Osteoblast (primary cell): ENCODE data around the gene EMD. TPM values are rescaled to one million over a fixed set of nuclear protein-coding genes. Genes with fewer than 3 reads are reported as not detected.

Experiments used
- DNase-seq: peaks from one replicate; pipeline ENCODE4 v3.0.0; 2011; ENCODE audit warnings: low spot score, mixed read lengths; ENCODE audit not compliant: insufficient read length; ENCODE audit errors: missing footprints
- H2AFZ ChIP-seq: 2 replicates; pipeline ENCODE4 v1.6.0; 2011; ENCODE audit warnings: mild to moderate bottlenecking, low read length
- H3K27ac ChIP-seq: 2 replicates; pipeline ENCODE4 v1.5.1; 2011; ENCODE audit warnings: mild to moderate bottlenecking, low read depth, low read length, moderate library complexity
- H3K27me3 ChIP-seq: 2 replicates; pipeline ENCODE4 v1.6.0; 2012; ENCODE audit warnings: mild to moderate bottlenecking, control low read depth, inconsistent platforms, low read length, moderate library complexity; ENCODE audit not compliant: insufficient read depth
- H3K36me3 ChIP-seq: 2 replicates; pipeline ENCODE4 v1.5.1; 2011; ENCODE audit warnings: mild to moderate bottlenecking, low read length, control low read depth, moderate library complexity; ENCODE audit not compliant: insufficient read depth
- H3K4me1 ChIP-seq: 2 replicates; pipeline ENCODE4 v1.5.1; 2011; ENCODE audit warnings: mild to moderate bottlenecking, low read length, control low read depth, moderate library complexity; ENCODE audit not compliant: insufficient read depth
- H3K4me2 ChIP-seq: 2 replicates; pipeline ENCODE4 v1.6.0; 2011; ENCODE audit warnings: mild to moderate bottlenecking, low read length; ENCODE audit not compliant: insufficient read depth
- H3K4me3 ChIP-seq: fragments of 200-600 bp; sonication (generic); 3 replicates; pipeline ENCODE4 v1.5.1; 2012; ENCODE audit warnings: mild to moderate bottlenecking, low read length, inconsistent platforms; ENCODE audit not compliant: insufficient read depth
- H3K79me2 ChIP-seq: 2 replicates; pipeline ENCODE4 v1.6.0; 2012; ENCODE audit warnings: mild to moderate bottlenecking, low read length, control low read depth, inconsistent platforms; ENCODE audit not compliant: insufficient read depth
- H3K9me3 ChIP-seq: 2 replicates; pipeline ENCODE4 v1.5.1; 2011; ENCODE audit warnings: low read depth, low read length, control low read depth
- H4K20me1 ChIP-seq: 2 replicates; pipeline ENCODE4 v1.6.0; 2012; ENCODE audit warnings: mild to moderate bottlenecking, low read length, control low read depth; ENCODE audit not compliant: insufficient read depth
- CTCF ChIP-seq: IDR thresholded peaks from 2 replicates; pipeline ENCODE4 v1.5.1; 2011; ENCODE audit warnings: mild to moderate bottlenecking, low read depth, low read length, moderate library complexity; ENCODE audit errors: extremely low read depth
- total RNA-seq: library from RNA; depleted of rRNA; stranded (reverse); fragments of >200 nt; gene quantifications from 2 replicates; pipeline ENCODE4 v1.2.3, GENCODE V29; 2012

The EMD gene
- total RNA-seq = 28.0 and 29.7 TPM in 2 replicates

GRCh38 chrX:154378799-154379568 is at the start of gene EMD:
Gene EMD, plus strand, starts transcription at chrX:154379295. Its CDS starts 190 bp downstream, at chrX:154379485.
- Histone ChIP-seq H3K4me3 (peak within 1 kb of the TSS; percentile 82), H3K4me1 (peaks cover 9% of the 10 kb centered on the region), H3K36me3 (peaks cover 12% of the 10 kb centered on the region), H2AFZ (no peak within 1 kb of the TSS), H3K27ac (peak within 1 kb of the TSS; percentile 90), H3K4me2 (peak within 1 kb of the TSS; percentile 85), H3K9me3 (no peaks in the 10 kb centered on the region), H3K79me2 (peaks cover 21% of the 10 kb centered on the region), H4K20me1 (peaks cover 2% of the 10 kb centered on the region), H3K27me3 (no peaks in the 10 kb centered on the region)
- no peak for TF ChIP-seq CTCF
- peak; percentile 98 for DNase-seq

DNA sequence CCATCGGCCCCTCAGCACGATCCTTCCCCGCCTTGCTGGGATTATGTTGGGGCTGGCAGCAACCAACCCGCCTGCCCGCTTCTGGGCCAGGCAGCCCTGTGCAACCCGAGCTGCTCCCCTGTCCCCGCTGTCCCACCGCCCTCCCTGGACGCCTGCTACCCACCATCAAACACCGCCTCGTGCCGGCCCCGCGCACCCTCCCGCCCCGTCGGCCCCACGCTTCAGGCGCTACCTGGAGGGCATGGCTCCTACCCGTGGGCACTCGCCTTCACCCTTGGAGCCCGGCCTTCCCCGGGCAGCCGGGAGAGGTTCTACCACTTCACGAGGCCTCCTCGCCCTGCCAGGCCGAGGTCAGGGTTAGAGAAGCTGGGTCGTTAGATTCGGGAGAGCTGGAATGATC is 46.5 kb upstream of the EMD start:
- Histone ChIP-seq H3K4me2 (no peak overlapping the region), H3K36me3 (no peaks in the 10 kb centered on the region), H3K9me3 (no peaks in the 10 kb centered on the region), H3K79me2 (no peaks in the 10 kb centered on the region), H3K4me3 (no peak overlapping the region), H3K27ac (no peak overlapping the region), H3K4me1 (peaks cover 9% of the 10 kb centered on the region), H2AFZ (no peak overlapping the region), H3K27me3 (no peaks in the 10 kb centered on the region), H4K20me1 (no peaks in the 10 kb centered on the region)
- TF ChIP-seq CTCF = no peak
- DNase-seq = peak; percentile 54

DNA sequence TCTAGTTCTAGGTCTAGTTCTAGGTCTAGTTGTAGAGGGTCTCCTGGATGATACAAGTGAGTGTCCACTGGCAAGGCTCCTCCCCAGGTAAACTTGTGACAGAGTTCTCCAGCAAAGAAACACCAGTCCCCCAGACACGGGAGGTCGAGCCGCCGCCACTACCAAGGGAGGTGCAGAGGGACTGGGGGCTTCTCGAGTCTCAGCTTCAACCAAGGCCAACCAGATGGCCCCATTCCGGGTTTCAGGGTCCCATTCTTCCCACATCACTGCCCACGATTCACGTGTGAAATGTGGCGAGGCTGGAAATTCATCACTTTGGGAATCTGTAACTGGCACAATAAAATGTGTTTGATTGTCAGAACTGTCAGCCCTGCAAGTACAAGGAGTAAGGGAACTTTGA is 46.0 kb upstream of the EMD start:
- Histone ChIP-seq H2AFZ (no peak overlapping the region), H3K9me3 (no peaks in the 10 kb centered on the region), H3K4me2 (no peak overlapping the region), H3K79me2 (no peaks in the 10 kb centered on the region), H3K36me3 (no peaks in the 10 kb centered on the region), H4K20me1 (no peaks in the 10 kb centered on the region), H3K4me3 (no peak overlapping the region), H3K27ac (no peak overlapping the region), H3K27me3 (no peaks in the 10 kb centered on the region), H3K4me1 (peaks cover 9% of the 10 kb centered on the region)
- no peak for DNase-seq
- TF ChIP-seq CTCF = no peak

- TF ChIP-seq CTCF = no peak
- H3K9me3 ChIP-seq = no peaks in the 10 kb centered on the region
- no peaks in the 10 kb centered on the region for H4K20me1 ChIP-seq
- no peak overlapping the region for H3K4me3 ChIP-seq
- H3K4me1 ChIP-seq = peaks cover 9% of the 10 kb centered on the region
- no peaks in the 10 kb centered on the region for H3K79me2 ChIP-seq
- DNase-seq = peak; percentile 11
- H2AFZ ChIP-seq = no peak overlapping the region
- no peak overlapping the region for H3K27ac ChIP-seq
- no peaks in the 10 kb centered on the region for H3K36me3 ChIP-seq
- H3K4me2 ChIP-seq = no peak overlapping the region
- H3K27me3 ChIP-seq = no peaks in the 10 kb centered on the region
These were observed 45.2 kb upstream of the EMD start for GRCh38 chrX:154333837-154334271.
